ENCODE results near the gene RABIF.

DNA sequence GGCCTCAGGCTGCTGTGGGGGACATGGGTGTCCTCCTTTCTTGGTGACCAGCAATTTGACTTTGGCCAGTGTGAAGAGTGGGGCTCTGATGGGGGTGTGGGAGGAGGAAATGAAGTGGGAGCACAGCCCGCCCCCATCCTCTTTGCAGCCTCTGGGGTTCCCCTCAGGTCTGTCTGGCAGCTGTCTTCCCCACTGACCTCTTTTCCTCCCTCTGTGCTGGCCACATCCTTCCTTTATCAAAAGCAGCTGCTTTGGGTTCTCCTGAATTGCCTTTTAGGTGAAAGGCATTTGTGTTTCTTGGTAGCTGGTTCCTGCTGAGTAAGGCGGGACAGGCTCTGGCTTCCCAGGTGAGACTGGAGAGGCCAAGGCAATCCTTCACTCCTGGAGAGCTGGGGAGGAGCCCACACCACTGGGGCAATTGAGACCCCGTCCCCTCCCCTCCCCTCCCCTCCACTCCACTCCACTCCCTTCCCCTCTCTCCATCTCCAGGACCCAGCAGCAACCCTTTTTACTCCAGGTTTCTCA, 53.3 kb downstream of the RABIF start:
- TF ChIP-seq, protein P1, sequence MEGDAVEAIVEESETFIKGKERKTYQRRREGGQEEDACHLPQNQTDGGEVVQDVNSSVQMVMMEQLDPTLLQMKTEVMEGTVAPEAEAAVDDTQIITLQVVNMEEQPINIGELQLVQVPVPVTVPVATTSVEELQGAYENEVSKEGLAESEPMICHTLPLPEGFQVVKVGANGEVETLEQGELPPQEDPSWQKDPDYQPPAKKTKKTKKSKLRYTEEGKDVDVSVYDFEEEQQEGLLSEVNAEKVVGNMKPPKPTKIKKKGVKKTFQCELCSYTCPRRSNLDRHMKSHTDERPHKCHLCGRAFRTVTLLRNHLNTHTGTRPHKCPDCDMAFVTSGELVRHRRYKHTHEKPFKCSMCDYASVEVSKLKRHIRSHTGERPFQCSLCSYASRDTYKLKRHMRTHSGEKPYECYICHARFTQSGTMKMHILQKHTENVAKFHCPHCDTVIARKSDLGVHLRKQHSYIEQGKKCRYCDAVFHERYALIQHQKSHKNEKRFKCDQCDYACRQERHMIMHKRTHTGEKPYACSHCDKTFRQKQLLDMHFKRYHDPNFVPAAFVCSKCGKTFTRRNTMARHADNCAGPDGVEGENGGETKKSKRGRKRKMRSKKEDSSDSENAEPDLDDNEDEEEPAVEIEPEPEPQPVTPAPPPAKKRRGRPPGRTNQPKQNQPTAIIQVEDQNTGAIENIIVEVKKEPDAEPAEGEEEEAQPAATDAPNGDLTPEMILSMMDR (IDR thresholded peaks at IDR 0.05), result no peak
- TF ChIP-seq, protein P2, sequence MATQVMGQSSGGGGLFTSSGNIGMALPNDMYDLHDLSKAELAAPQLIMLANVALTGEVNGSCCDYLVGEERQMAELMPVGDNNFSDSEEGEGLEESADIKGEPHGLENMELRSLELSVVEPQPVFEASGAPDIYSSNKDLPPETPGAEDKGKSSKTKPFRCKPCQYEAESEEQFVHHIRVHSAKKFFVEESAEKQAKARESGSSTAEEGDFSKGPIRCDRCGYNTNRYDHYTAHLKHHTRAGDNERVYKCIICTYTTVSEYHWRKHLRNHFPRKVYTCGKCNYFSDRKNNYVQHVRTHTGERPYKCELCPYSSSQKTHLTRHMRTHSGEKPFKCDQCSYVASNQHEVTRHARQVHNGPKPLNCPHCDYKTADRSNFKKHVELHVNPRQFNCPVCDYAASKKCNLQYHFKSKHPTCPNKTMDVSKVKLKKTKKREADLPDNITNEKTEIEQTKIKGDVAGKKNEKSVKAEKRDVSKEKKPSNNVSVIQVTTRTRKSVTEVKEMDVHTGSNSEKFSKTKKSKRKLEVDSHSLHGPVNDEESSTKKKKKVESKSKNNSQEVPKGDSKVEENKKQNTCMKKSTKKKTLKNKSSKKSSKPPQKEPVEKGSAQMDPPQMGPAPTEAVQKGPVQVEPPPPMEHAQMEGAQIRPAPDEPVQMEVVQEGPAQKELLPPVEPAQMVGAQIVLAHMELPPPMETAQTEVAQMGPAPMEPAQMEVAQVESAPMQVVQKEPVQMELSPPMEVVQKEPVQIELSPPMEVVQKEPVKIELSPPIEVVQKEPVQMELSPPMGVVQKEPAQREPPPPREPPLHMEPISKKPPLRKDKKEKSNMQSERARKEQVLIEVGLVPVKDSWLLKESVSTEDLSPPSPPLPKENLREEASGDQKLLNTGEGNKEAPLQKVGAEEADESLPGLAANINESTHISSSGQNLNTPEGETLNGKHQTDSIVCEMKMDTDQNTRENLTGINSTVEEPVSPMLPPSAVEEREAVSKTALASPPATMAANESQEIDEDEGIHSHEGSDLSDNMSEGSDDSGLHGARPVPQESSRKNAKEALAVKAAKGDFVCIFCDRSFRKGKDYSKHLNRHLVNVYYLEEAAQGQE (IDR thresholded peaks at IDR 0.05; ENCODE audit: insufficient read depth in 1 of 2, low read depth in 2 of 2, low read length in 1 of 2), result no peak
